Gastrocnemius medialis (tissue), 4 donors: ENCODE results near the gene TRAP1.

Source experiments
- POLR2A ChIP-seq, 2 donors: fragments of 450-650 bp; IDR thresholded peaks; one replicate each; pipeline ENCODE4 v1.6.1; 2017; ENCODE audit warnings: antibody characterized with exemption in 2 of 2, mild to moderate bottlenecking in 2 of 2, moderate library complexity in 2 of 2
- TF ChIP-seq, protein P1 (sequence below), 5 experiments: fragments of 450-650 bp in 3 of 5; fragments of 200-600 bp in 2 of 5; sonication (generic) in 2 of 5; IDR thresholded peaks in 4 of 5; conservative IDR thresholded peaks in 1 of 5; 1 replicate in 4 of 5; 2 replicates in 1 of 5; pipeline ENCODE4 v1.5.1; 2016 to 2019; ENCODE audit warnings: antibody characterized with exemption in 5 of 5, mild to moderate bottlenecking in 3 of 5, moderate library complexity in 3 of 5

DNA sequence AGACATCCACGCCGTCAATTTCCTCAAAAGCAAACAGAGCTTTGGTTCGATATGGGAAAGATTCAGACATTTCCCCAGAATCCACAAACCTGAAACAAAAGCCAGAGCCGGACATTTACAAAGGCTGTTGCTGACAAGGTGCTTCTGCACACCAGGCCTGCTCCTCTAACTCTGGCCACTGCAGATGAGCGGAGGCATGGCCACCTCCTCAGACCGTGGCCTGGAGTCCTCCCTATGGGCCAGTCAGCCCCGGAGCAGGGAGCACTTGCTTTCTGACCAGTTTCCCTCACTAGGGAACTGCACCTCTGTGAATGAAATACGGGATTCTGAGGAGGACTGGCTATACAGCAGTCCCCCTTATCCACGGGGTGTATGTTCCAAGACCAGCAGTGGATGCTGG, 22.3 kb upstream of the TRAP1 start:
- TF ChIP-seq, protein P1, sequence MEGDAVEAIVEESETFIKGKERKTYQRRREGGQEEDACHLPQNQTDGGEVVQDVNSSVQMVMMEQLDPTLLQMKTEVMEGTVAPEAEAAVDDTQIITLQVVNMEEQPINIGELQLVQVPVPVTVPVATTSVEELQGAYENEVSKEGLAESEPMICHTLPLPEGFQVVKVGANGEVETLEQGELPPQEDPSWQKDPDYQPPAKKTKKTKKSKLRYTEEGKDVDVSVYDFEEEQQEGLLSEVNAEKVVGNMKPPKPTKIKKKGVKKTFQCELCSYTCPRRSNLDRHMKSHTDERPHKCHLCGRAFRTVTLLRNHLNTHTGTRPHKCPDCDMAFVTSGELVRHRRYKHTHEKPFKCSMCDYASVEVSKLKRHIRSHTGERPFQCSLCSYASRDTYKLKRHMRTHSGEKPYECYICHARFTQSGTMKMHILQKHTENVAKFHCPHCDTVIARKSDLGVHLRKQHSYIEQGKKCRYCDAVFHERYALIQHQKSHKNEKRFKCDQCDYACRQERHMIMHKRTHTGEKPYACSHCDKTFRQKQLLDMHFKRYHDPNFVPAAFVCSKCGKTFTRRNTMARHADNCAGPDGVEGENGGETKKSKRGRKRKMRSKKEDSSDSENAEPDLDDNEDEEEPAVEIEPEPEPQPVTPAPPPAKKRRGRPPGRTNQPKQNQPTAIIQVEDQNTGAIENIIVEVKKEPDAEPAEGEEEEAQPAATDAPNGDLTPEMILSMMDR (IDR thresholded peaks at IDR 0.05 in 4 of 5, conservative IDR thresholded peaks at IDR 0.05 in 1 of 5): no peak
- TF ChIP-seq POLR2A (IDR thresholded peaks at IDR 0.05): no peak
